BLaER1 treated with 17β-estradiol and CSF1 and Interleukin-3, amounts not matched to agents 10 nM and 100 nM (cell line): ENCODE results near the gene KCTD15.

ENCODE experiments used
- H3K27ac ChIP-seq, 11 experiments: shearing (Covaris generic); formaldehyde crosslinking; 2 replicates each; pipeline ENCODE4 v1.8.1; 2022
- H3K27me3 ChIP-seq, 11 experiments: shearing (Covaris generic); formaldehyde crosslinking; 2 replicates each; pipeline ENCODE4 v1.8.1; 2022
- H3K36me3 ChIP-seq, 11 experiments: shearing (Covaris generic); formaldehyde crosslinking; 2 replicates each; pipeline ENCODE4 v1.8.1; 2022
- H3K4me1 ChIP-seq, 10 experiments: shearing (Covaris generic); formaldehyde crosslinking; 2 replicates each; pipeline ENCODE4 v1.8.1; 2022
- H3K4me2 ChIP-seq, 11 experiments: shearing (Covaris generic); formaldehyde crosslinking; 2 replicates each; pipeline ENCODE4 v1.8.1; 2022
- H3K4me3 ChIP-seq, 10 experiments: shearing (Covaris generic); formaldehyde crosslinking; 2 replicates each; pipeline ENCODE4 v1.8.1; 2022
- H3K9ac ChIP-seq, 11 experiments: shearing (Covaris generic); formaldehyde crosslinking; 2 replicates each; pipeline ENCODE4 v1.8.1; 2022
- H3K9me3 ChIP-seq, 11 experiments: shearing (Covaris generic); formaldehyde crosslinking; replicated peaks in 1 of 11; 2 replicates each; pipeline ENCODE4 v1.8.1; 2022
- H4K20me1 ChIP-seq, 11 experiments: shearing (Covaris generic); formaldehyde crosslinking; 2 replicates each; pipeline ENCODE4 v1.8.1; 2022
- Cebpa-rat ChIP-seq, 11 experiments: shearing (Covaris generic); IDR thresholded peaks; 2 replicates each; pipeline ENCODE4 v1.8.1; 2022

KCTD15 gene

DNA sequence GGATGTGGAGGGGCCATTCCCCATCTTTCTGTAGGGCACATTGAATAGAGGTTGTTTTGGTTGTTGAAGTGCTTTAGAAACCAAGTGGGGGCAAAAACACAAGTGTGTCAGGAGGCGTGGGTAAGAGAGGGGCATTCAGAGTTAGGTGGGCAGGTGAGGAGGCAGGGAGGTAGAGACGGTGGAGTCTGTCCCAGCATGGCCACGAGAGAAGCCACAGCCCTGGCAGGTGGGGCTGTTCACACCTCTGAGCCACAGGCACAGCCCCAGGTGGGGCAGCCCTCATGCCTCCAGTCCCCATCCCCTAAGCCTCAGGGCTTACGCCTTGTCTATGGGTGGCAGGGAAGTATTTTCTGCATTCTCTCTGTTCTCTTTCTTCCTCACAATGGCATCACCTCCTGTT is 43.7 kb downstream of the KCTD15 start:
- Histone ChIP-seq H3K9ac (no peak overlapping the region), H3K27ac (no peak overlapping the region), H3K4me2 (no peak overlapping the region), H4K20me1 (no peaks in the 10 kb centered on the region), H3K4me1 (peaks cover 0 to 5% (median 0%) of the 10 kb centered on the region in 10 experiments; a peak in 2 of 20 replicates), H3K27me3 (no peaks in the 10 kb centered on the region), H3K4me3 (no peak overlapping the region), H3K36me3 (no peaks in the 10 kb centered on the region), H3K9me3 (no peaks in the 10 kb centered on the region)
- no peak for TF ChIP-seq Cebpa-rat (IDR thresholded peaks at IDR 0.05)

- Histone ChIP-seq H3K4me1 (peaks cover 0 to 5% (median 0%) of the 10 kb centered on the region in 10 experiments; a peak in 2 of 20 replicates), H3K4me3 (no peak overlapping the region), H4K20me1 (no peaks in the 10 kb centered on the region), H3K36me3 (no peaks in the 10 kb centered on the region), H3K9ac (no peak overlapping the region), H3K27ac (no peak overlapping the region), H3K9me3 (no peaks in the 10 kb centered on the region), H3K27me3 (no peaks in the 10 kb centered on the region), H3K4me2 (no peak overlapping the region)
- no peak for TF ChIP-seq Cebpa-rat (IDR thresholded peaks at IDR 0.05)
These were observed 44.1 kb downstream of the KCTD15 start for GRCh38 chr19:33840783-33841182.

GRCh38 chr19:33841685-33842084 is 45.0 kb downstream of the KCTD15 start:
- Histone ChIP-seq H3K9ac (no peak overlapping the region), H4K20me1 (no peaks in the 10 kb centered on the region), H3K4me3 (no peak overlapping the region), H3K27me3 (no peaks in the 10 kb centered on the region), H3K36me3 (no peaks in the 10 kb centered on the region), H3K4me2 (no peak overlapping the region), H3K9me3 (no peaks in the 10 kb centered on the region), H3K4me1 (peaks cover 0 to 5% (median 0%) of the 10 kb centered on the region in 10 experiments; a peak in 2 of 20 replicates), H3K27ac (no peak overlapping the region)
- TF ChIP-seq Cebpa-rat (IDR thresholded peaks at IDR 0.05) = no peak

GRCh38 chr19:33844478-33844877 is 47.8 kb downstream of the KCTD15 start:
- Histone ChIP-seq H3K9ac (no peak overlapping the region), H3K36me3 (no peaks in the 10 kb centered on the region), H3K4me1 (peaks cover 0 to 5% (median 0%) of the 10 kb centered on the region in 10 experiments; a peak in 2 of 20 replicates), H4K20me1 (no peaks in the 10 kb centered on the region), H3K9me3 (peaks cover 0 to 4% (median under 1%) of the 10 kb centered on the region in 11 experiments; a peak in 4 of 22 replicates), H3K4me3 (no peak overlapping the region), H3K27me3 (no peaks in the 10 kb centered on the region), H3K4me2 (no peak overlapping the region), H3K27ac (no peak overlapping the region)
- no peak for TF ChIP-seq Cebpa-rat (IDR thresholded peaks at IDR 0.05)

GRCh38 chr19:33845498-33845897 is 48.8 kb downstream of the KCTD15 start:
- Histone ChIP-seq H4K20me1 (no peaks in the 10 kb centered on the region), H3K9me3 (peaks cover 0 to 11% (median 8%) of the 10 kb centered on the region in 11 experiments; a peak in 12 of 22 replicates), H3K27me3 (no peaks in the 10 kb centered on the region), H3K36me3 (no peaks in the 10 kb centered on the region), H3K27ac (no peak overlapping the region), H3K4me1 (peaks cover 0 to 5% (median 0%) of the 10 kb centered on the region in 10 experiments; a peak in 2 of 20 replicates), H3K4me2 (no peak overlapping the region), H3K4me3 (no peak overlapping the region), H3K9ac (no peak overlapping the region)
- TF ChIP-seq Cebpa-rat (IDR thresholded peaks at IDR 0.05) = no peak

DNA sequence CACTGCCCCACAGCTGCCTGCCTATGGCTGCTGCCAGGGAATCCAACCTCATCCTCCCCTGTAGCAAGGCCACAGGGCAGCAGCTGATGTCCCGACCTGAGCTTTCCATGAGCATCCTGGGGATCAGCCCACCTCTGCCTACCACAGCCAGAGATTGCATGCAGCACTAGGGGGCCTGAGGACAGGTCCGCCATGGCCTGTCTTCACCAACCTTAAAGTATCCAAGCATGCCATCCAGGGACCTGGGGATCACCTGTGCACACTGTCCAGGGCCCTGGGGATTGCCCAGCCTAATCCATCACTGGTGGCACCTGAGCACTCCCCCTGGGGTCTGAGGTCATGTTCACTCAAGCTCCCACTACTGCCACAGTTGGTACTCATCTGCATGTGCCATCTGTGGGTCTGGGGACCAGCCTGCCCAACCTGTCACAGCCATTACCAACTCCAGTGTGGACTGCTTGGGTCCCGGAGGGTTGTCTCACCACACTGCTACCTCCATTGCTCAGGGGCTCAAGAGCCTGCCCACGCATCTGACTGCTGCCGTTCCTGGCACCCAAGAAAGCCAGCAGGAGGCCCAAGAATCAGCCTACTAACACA is 53.0 kb downstream of the KCTD15 start:
- Histone ChIP-seq H3K36me3 (no peaks in the 10 kb centered on the region), H3K4me1 (no peaks in the 10 kb centered on the region), H3K4me3 (no peak overlapping the region), H3K27me3 (no peaks in the 10 kb centered on the region), H3K9ac (no peak overlapping the region), H3K27ac (no peak overlapping the region), H3K4me2 (no peak overlapping the region), H4K20me1 (no peaks in the 10 kb centered on the region), H3K9me3 (peaks cover 0 to 28% (median 17%) of the 10 kb centered on the region in 11 experiments; a peak in 17 of 22 replicates)
- TF ChIP-seq Cebpa-rat (IDR thresholded peaks at IDR 0.05) = no peak

- Histone ChIP-seq H3K4me1 (no peaks in the 10 kb centered on the region), H3K36me3 (no peaks in the 10 kb centered on the region), H4K20me1 (no peaks in the 10 kb centered on the region), H3K27me3 (no peaks in the 10 kb centered on the region), H3K4me2 (no peak overlapping the region), H3K27ac (no peak overlapping the region), H3K9ac (no peak overlapping the region), H3K4me3 (no peak overlapping the region), H3K9me3 (no peaks in the 10 kb centered on the region)
- TF ChIP-seq Cebpa-rat (IDR thresholded peaks at IDR 0.05) = no peak
These were observed 62.3 kb downstream of the KCTD15 start for GRCh38 chr19:33859016-33859415.

DNA sequence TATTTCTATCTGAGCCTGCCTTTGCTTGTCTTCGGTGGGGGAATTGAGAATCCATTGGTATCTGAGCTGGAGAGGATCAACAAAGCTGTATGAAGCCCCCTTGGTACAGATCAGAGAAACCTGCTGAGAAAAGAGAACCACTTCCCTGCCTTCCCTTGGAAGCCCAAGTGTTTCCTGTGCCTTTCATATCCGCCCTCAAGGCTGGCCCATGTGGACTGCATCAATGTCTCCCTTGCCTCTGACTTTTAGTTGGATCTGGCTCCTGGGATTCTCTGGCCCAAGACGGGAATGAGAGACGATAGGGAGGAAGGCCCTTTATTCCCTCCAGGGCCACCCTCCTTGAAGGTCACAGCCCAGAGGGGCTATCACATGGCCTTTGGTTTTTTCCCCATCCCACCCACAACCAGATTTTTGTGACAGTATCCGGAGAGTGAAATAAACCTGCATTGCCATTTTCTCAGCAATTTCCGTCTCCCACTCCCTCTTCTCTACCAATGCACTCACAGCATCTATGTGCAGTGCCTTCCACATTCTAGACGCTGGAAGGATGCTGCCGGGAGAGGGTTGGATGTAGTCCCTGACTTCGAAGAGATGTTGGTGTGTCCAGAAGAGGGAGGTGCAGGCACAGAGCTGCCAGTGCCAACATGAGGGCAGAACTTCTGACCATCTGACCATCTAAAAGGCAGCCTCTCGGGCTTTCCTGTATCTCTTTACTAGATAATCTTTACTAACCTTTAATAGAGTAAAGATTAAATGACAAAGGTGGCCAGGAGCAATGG is 63.8 kb downstream of the KCTD15 start:
- Histone ChIP-seq H3K4me2 (no peak overlapping the region), H3K27ac (no peak overlapping the region), H4K20me1 (no peaks in the 10 kb centered on the region), H3K9me3 (no peaks in the 10 kb centered on the region), H3K4me3 (no peak overlapping the region), H3K4me1 (no peaks in the 10 kb centered on the region), H3K9ac (no peak overlapping the region), H3K27me3 (no peaks in the 10 kb centered on the region), H3K36me3 (no peaks in the 10 kb centered on the region)
- no peak for TF ChIP-seq Cebpa-rat (IDR thresholded peaks at IDR 0.05)

- Histone ChIP-seq H3K4me2 (no peak overlapping the region), H3K4me1 (no peaks in the 10 kb centered on the region), H3K4me3 (no peak overlapping the region), H3K9me3 (no peaks in the 10 kb centered on the region), H3K27me3 (no peaks in the 10 kb centered on the region), H3K9ac (no peak overlapping the region), H3K36me3 (no peaks in the 10 kb centered on the region), H3K27ac (no peak overlapping the region), H4K20me1 (no peaks in the 10 kb centered on the region)
- no peak for TF ChIP-seq Cebpa-rat (IDR thresholded peaks at IDR 0.05)
These were observed 65.3 kb downstream of the KCTD15 start for GRCh38 chr19:33861950-33862349.

DNA sequence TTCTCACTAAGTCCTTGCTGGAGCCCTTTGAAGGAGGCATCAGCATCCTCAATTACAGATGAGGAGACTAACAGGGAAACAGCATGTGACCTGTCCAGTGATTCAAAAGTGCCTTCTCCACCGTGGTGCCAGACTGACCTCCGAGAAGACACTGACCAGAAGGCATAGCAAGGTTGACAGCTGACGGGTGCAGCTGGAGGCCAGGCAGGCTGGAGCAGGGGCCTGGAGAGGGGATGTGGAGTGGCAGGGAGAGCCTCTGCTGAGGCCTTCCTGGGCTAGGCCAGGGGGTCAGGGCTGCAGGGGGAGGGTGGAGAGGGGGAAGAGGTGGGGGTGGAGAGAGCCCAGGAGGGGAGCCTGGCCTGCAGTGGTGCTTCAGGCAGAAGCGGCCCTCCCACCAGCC is 66.3 kb downstream of the KCTD15 start:
- no peak for TF ChIP-seq Cebpa-rat (IDR thresholded peaks at IDR 0.05)
- Histone ChIP-seq H4K20me1 (no peaks in the 10 kb centered on the region), H3K4me2 (no peak overlapping the region), H3K27me3 (no peaks in the 10 kb centered on the region), H3K9me3 (no peaks in the 10 kb centered on the region), H3K4me1 (no peaks in the 10 kb centered on the region), H3K9ac (no peak overlapping the region), H3K27ac (no peak overlapping the region), H3K4me3 (no peak overlapping the region), H3K36me3 (no peaks in the 10 kb centered on the region)
